Stimulated activated CD4-positive, alpha-beta T cell treated with anti-CD3 and anti-CD28 coated beads, Interleukin-4, amount 100 ng/mL, for 1 hour (primary cell): ENCODE data around the gene ODF4.

Experiments
- DNase-seq: peaks from one replicate; pipeline ENCODE4 v3.0.0-alpha.2; 2020

ODF4 gene

GRCh38 chr17:8339540-8339939 is at the start of gene ODF4:
Gene ODF4 (plus strand): TSS chr17:8339840. CDS start chr17:8340052, 212 bp downstream.
- DNase-seq, result no peak

- no peak for DNase-seq
Measured at GRCh38 chr17:8290043-8290442, 49.6 kb upstream of the ODF4 start.

GRCh38 chr17:8292639-8293395 is 46.8 kb upstream of the ODF4 start:
- no peak for DNase-seq

- no peak for DNase-seq
Measured at GRCh38 chr17:8294361-8294760, 45.3 kb upstream of the ODF4 start.

GRCh38 chr17:8294814-8295316 is 44.8 kb upstream of the ODF4 start:
- no peak for DNase-seq

- no peak for DNase-seq
Measured at GRCh38 chr17:8300226-8300625, 39.4 kb upstream of the ODF4 start.

GRCh38 chr17:8300627-8301242 is 38.9 kb upstream of the ODF4 start:
- peak; percentile 50 for DNase-seq

- no peak for DNase-seq
Measured at GRCh38 chr17:8310601-8311123, 29.0 kb upstream of the ODF4 start.

GRCh38 chr17:8311131-8311790 is 28.4 kb upstream of the ODF4 start:
- DNase-seq, result no peak

GRCh38 chr17:8312251-8312650 is 27.4 kb upstream of the ODF4 start:
- DNase-seq, result no peak

- DNase-seq, result no peak
Measured at GRCh38 chr17:8312726-8313600, 26.7 kb upstream of the ODF4 start.

GRCh38 chr17:8314797-8315763 is 24.6 kb upstream of the ODF4 start:
- DNase-seq, result no peak

GRCh38 chr17:8315764-8316217 is 23.8 kb upstream of the ODF4 start:
- DNase-seq, result no peak

- DNase-seq, result no peak
Measured at GRCh38 chr17:8318010-8318935, 21.4 kb upstream of the ODF4 start.

GRCh38 chr17:8320262-8320661 is 19.4 kb upstream of the ODF4 start:
- DNase-seq, result no peak

GRCh38 chr17:8320990-8321389 is 18.6 kb upstream of the ODF4 start:
- no peak for DNase-seq

GRCh38 chr17:8322061-8322460 is 17.6 kb upstream of the ODF4 start:
- no peak for DNase-seq

- no peak for DNase-seq
Measured at GRCh38 chr17:8324132-8324531, 15.5 kb upstream of the ODF4 start.

- DNase-seq, result no peak
Measured at GRCh38 chr17:8324923-8325322, 14.7 kb upstream of the ODF4 start.
